K562 treated with DMSO at 1 percent for 48 hours (cell line): ENCODE measurements around the gene CLSTN1. TPM values are rescaled to one million over a fixed set of nuclear protein-coding genes. Genes with fewer than 3 reads are reported as not detected.

Source experiments
- total RNA-seq: library from RNA; unstranded; fragments of 300-600 nt; gene quantifications from 2 replicates; pipeline ENCODE4 v1.2.3, GENCODE V29; 2022; ENCODE audit warnings: low replicate concordance; ENCODE audit errors: extremely low read depth

The CLSTN1 gene
- total RNA-seq, result not detected in 2 replicates

DNA sequence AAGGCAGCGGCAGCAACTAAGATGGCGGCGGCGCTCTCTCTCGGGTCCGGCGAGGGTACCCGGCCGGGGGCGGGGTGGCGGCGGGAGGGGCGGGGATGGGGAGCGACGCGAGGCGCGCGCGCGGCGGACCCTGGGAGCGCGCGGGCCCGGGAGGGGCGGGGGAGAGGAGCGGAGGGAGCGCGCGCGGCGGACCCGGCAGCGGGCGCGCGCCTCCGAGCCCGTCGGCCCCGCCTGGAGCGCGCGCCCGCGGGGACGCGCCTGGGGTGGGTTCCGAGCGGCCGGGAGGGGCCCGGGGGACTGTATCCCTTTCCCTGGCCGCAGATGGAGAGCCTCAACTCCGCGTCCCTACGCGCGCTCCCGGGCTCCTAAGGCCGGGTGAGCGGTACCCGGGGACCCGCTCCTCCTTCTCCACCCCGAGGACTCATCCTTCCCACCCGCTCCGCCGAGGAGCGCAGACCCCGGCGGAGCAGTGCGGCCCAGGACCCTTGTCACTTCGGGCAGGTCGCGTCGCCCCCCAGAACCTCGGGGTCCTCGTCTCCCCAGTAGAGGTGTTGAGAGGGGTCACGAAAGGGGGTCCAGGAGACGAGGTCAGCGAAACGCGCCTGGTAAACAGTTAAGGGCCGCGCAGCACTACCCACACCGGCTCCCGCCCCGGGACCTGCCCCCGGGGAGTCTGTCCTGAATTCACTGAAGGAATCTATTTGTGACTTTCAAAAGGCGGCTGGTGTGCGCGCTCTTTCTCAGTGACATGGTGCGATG is at the start of gene CLSTN1:
TSS of gene CLSTN1 (minus strand) at position 23 of the 759 bp plus-strand sequence. CDS start 232 bp downstream, outside the sequence.

Other genes starting within 250 kb of the CLSTN1 start
- not detected in 2 replicates for gene TMEM201, start 235.1 kb downstream of the CLSTN1 start, total RNA-seq
- gene PIK3CD, start 172.2 kb downstream of the CLSTN1 start, total RNA-seq, result not detected in 2 replicates
- not detected in 2 replicates for gene CTNNBIP1, start 86.3 kb upstream of the CLSTN1 start, total RNA-seq
- gene LZIC, start 119.4 kb upstream of the CLSTN1 start, total RNA-seq, result not detected in 2 replicates
- not detected in 2 replicates for gene NMNAT1, start 119.5 kb upstream of the CLSTN1 start, total RNA-seq
- gene RBP7, start 173.3 kb upstream of the CLSTN1 start, total RNA-seq, result not detected in 2 replicates
- gene UBE4B, start 209.0 kb upstream of the CLSTN1 start, total RNA-seq, result not detected in 2 replicates